Immature natural killer cell (primary cell): ENCODE data around the gene SLC25A22. TPM values are rescaled to one million over a fixed set of nuclear protein-coding genes. Genes with fewer than 3 reads are reported as not detected.

Experiments used
- DNase-seq, 3 donors: peaks; one replicate each; pipeline ENCODE4 v3.0.0; 2022; ENCODE audit warnings: mixed read lengths in 1 of 3
- H3K27ac Mint-ChIP-seq, 6 donors: one replicate each; pipeline ENCODE4 v1.8.0; 2020; ENCODE audit warnings: mixed read lengths in 6 of 6, mild to moderate bottlenecking in 5 of 6, inconsistent platforms in 4 of 6, moderate library complexity in 3 of 6
- H3K27me3 Mint-ChIP-seq, 3 donors: one replicate each; pipeline ENCODE4 v1.8.0; 2020 to 2021; ENCODE audit warnings: low read depth in 3 of 3, mild to moderate bottlenecking in 3 of 3, mixed read lengths in 3 of 3, moderate library complexity in 3 of 3, inconsistent platforms in 1 of 3
- H3K36me3 Mint-ChIP-seq, 3 donors: one replicate each; pipeline ENCODE4 v1.8.0; 2020; ENCODE audit warnings: mixed read lengths in 3 of 3, inconsistent platforms in 2 of 3, mild to moderate bottlenecking in 2 of 3
- H3K4me1 Mint-ChIP-seq, 2 donors: one replicate each; pipeline ENCODE4 v1.8.0; 2020; ENCODE audit warnings: inconsistent platforms in 2 of 2, mild to moderate bottlenecking in 2 of 2, mixed read lengths in 2 of 2, moderate library complexity in 1 of 2
- H3K4me3 Mint-ChIP-seq, 5 donors: one replicate each; pipeline ENCODE4 v1.8.0; 2020; ENCODE audit warnings: mild to moderate bottlenecking in 5 of 5, mixed read lengths in 5 of 5, inconsistent platforms in 3 of 5, moderate library complexity in 3 of 5
- H3K9me3 Mint-ChIP-seq, 6 donors: one replicate each; pipeline ENCODE4 v1.8.0; 2020; ENCODE audit warnings: mild to moderate bottlenecking in 6 of 6, mixed read lengths in 6 of 6, inconsistent platforms in 4 of 6, moderate library complexity in 3 of 6
- polyA plus RNA-seq, 3 donors: library from polyadenylated mRNA; unstranded; fragments of 300-500 nt; fragmentation: Illumina TruSeq; gene quantifications; one replicate each; pipeline ENCODE4 v1.2.3, GENCODE V29; 2021

SLC25A22 gene
- polyA plus RNA-seq, 3 donors from 2014 or later, result 5.2 to 14.9 (median 7.7) TPM

GRCh38 chr11:777288-778255 lies 20.5 kb downstream of the SLC25A22 start, which contains the start of gene GATD1:
TSS of gene GATD1 (minus strand) at chr11:777487. CDS start at chr11:777462, 25 bp downstream.
- Mint-ChIP-seq H3K27ac (peak within 1 kb of the TSS; percentile 37 to 87 (median 60)), H3K9me3 (no peaks in the 10 kb centered on the region), H3K27me3 (peaks cover 0 to 7% (median 2%) of the 10 kb centered on the region in 3 donors), H3K4me1 (peaks cover 6 to 28% of the 10 kb centered on the region in 2 donors), H3K36me3 (no peaks in the 10 kb centered on the region), H3K4me3 (peak within 1 kb of the TSS; percentile 78 to 89 (median 83))
- peak; percentile 93 to 94 (median 94) for DNase-seq

DNA sequence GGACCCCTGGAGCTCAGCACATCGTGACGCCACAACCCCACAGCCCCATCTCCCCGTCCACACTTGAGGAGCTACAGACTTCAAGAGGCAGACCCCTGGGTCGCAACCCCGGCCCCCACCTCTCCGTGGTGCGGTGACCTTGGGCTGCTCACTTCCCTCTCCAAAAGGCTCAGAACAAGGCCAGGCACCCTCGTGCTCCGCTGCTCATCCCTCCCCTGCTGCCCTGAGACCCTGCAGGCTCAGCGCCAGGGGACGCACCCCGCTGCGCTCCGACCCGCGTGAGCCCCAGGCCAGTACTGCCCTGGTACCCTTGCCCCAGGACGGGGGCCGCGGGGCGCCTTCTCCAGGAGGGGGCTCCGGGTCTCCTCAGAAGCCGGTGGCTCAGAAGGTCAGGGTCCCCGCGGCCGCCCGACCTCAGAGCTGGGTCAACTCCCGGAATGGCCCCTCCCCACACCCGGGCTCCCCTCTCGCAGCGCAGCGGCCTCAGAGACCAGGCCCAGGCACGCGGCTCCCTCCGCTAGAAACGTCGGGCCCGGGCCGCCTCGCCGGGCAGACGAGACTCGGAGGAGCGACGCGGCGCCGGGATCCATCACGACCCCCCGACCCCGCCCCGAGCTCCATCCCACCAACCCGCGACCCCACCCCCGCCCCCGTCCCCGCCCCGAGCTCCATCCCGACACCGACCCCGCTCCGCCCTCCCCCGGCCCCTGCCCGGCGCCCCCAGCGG lies 21.4 kb downstream of the SLC25A22 start:
- H3K27me3 Mint-ChIP-seq, result peaks cover 0 to 7% (median 2%) of the 10 kb centered on the region in 3 donors
- no peaks in the 10 kb centered on the region for H3K36me3 Mint-ChIP-seq
- no peaks in the 10 kb centered on the region for H3K9me3 Mint-ChIP-seq
- H3K4me1 Mint-ChIP-seq, result peaks cover 6 to 28% of the 10 kb centered on the region in 2 donors
- H3K4me3 Mint-ChIP-seq, result peak overlapping the region; percentile 73 to 81 (median 76)
- H3K27ac Mint-ChIP-seq, result peak overlapping the region in 3 of 6 donors; percentile 28 to 57 (median 45)
- no peak for DNase-seq

DNA sequence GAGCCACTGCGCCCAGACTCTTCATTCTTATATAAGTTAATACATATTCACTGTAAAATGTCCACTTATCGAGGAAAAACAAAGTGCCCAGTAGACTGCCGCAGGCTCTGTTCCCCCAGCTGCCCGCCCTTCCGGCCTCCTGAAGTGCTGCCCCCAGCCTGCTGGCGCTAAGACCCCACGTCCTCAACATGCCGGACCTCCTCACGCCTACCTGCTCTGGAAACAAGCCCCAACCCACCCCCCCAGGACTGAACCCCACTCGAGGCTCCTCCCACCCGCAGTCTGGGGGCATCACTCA lies 21.9 kb downstream of the SLC25A22 start:
- Mint-ChIP-seq H3K36me3 (no peaks in the 10 kb centered on the region), H3K27me3 (peaks cover 0 to 7% (median 2%) of the 10 kb centered on the region in 3 donors), H3K4me1 (peaks cover 6 to 28% of the 10 kb centered on the region in 2 donors), H3K9me3 (no peaks in the 10 kb centered on the region), H3K27ac (peak overlapping the region in 3 of 6 donors; percentile 28 to 57 (median 45)), H3K4me3 (peak overlapping the region; percentile 73 to 81 (median 76))
- DNase-seq, result no peak

GRCh38 chr11:774873-775592 lies 23.0 kb downstream of the SLC25A22 start:
- H3K27ac Mint-ChIP-seq, result peak overlapping the region in 1 of 6 donors; percentile 74
- no peaks in the 10 kb centered on the region for H3K36me3 Mint-ChIP-seq
- no peaks in the 10 kb centered on the region for H3K9me3 Mint-ChIP-seq
- H3K27me3 Mint-ChIP-seq, result peaks cover 0 to 7% (median 2%) of the 10 kb centered on the region in 3 donors
- H3K4me1 Mint-ChIP-seq, result peaks cover 6 to 26% of the 10 kb centered on the region in 2 donors
- peak overlapping the region in 4 of 5 donors; percentile 64 to 81 (median 72) for H3K4me3 Mint-ChIP-seq
- no peak for DNase-seq

GRCh38 chr11:773830-774229 lies 24.3 kb downstream of the SLC25A22 start:
- peaks cover 0 to 7% (median 2%) of the 10 kb centered on the region in 3 donors for H3K27me3 Mint-ChIP-seq
- no peaks in the 10 kb centered on the region for H3K9me3 Mint-ChIP-seq
- H3K4me1 Mint-ChIP-seq, result peaks cover 6 to 20% of the 10 kb centered on the region in 2 donors
- no peak overlapping the region for H3K4me3 Mint-ChIP-seq
- no peaks in the 10 kb centered on the region for H3K36me3 Mint-ChIP-seq
- no peak overlapping the region for H3K27ac Mint-ChIP-seq
- DNase-seq, result no peak

GRCh38 chr11:773425-773824 lies 24.7 kb downstream of the SLC25A22 start:
- Mint-ChIP-seq H3K27ac (no peak overlapping the region), H3K27me3 (peaks cover 0 to 7% (median 2%) of the 10 kb centered on the region in 3 donors), H3K9me3 (no peaks in the 10 kb centered on the region), H3K36me3 (no peaks in the 10 kb centered on the region), H3K4me1 (peaks cover 6 to 20% of the 10 kb centered on the region in 2 donors), H3K4me3 (no peak overlapping the region)
- no peak for DNase-seq

GRCh38 chr11:772429-773390 lies 25.4 kb downstream of the SLC25A22 start:
- H3K9me3 Mint-ChIP-seq, result no peaks in the 10 kb centered on the region
- no peaks in the 10 kb centered on the region for H3K36me3 Mint-ChIP-seq
- peaks cover 2 to 7% (median 2%) of the 10 kb centered on the region in 3 donors for H3K27me3 Mint-ChIP-seq
- peaks cover 6 to 14% of the 10 kb centered on the region in 2 donors for H3K4me1 Mint-ChIP-seq
- H3K4me3 Mint-ChIP-seq, result no peak overlapping the region
- DNase-seq, result no peak
- no peak overlapping the region for H3K27ac Mint-ChIP-seq

GRCh38 chr11:771617-772204 lies 26.4 kb downstream of the SLC25A22 start:
- no peaks in the 10 kb centered on the region for H3K36me3 Mint-ChIP-seq
- H3K9me3 Mint-ChIP-seq, result no peaks in the 10 kb centered on the region
- DNase-seq, result no peak
- no peak overlapping the region for H3K4me3 Mint-ChIP-seq
- H3K27ac Mint-ChIP-seq, result no peak overlapping the region
- H3K27me3 Mint-ChIP-seq, result peaks cover 2 to 7% (median 2%) of the 10 kb centered on the region in 3 donors
- H3K4me1 Mint-ChIP-seq, result peaks cover 6 to 14% of the 10 kb centered on the region in 2 donors

DNA sequence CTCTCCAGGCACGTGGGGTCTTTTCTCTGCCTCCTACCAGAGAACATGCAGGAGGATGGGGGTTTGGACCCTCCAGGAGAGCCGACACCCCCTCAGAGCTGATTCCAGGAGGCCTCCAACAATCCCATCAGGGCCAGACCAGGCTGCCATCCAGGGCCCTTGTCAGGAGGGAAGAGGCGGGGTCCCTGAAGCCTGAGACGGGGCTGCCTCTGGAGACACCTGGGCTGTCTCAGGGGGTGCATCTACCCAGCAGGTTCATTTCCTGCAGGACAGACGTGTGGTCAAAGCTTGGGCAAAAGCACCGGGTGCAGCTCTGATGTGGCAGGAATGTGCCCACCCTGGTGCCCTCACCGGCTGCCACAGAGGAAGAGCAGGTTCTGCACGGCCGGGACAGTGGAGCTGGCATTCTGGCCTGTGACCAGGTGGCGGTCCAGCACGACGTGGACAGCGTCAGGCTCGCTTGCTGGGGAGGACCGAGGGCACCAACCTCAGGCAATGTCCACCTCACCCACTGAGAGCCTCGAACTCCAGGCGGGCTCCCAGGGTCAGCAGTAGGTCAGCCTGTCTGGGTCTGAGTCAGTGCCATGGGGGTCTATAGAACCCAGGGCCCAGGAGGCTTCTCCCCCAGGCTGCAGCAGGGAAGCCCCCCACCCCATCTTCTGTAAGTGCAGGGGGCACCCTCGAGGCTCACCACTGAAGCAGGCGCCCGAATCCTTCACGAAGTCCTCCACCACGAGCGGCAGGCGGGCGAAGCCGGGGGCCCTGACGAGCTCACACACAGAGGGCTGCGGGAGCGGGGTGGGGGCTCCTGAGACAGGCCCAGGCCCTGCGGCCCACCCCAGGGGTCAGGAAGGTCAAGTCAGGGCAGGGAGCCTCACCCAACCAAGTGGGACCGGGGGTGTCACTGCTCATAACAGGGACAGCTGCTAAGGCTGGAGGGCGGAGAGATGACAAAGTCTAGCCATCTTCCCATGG lies 27.2 kb downstream of the SLC25A22 start:
- Mint-ChIP-seq H3K4me1 (peaks cover 6 to 8% of the 10 kb centered on the region in 2 donors), H3K4me3 (no peak overlapping the region), H3K27ac (no peak overlapping the region), H3K36me3 (no peaks in the 10 kb centered on the region), H3K27me3 (peaks cover 2 to 4% (median 2%) of the 10 kb centered on the region in 3 donors), H3K9me3 (no peaks in the 10 kb centered on the region)
- no peak for DNase-seq

DNA sequence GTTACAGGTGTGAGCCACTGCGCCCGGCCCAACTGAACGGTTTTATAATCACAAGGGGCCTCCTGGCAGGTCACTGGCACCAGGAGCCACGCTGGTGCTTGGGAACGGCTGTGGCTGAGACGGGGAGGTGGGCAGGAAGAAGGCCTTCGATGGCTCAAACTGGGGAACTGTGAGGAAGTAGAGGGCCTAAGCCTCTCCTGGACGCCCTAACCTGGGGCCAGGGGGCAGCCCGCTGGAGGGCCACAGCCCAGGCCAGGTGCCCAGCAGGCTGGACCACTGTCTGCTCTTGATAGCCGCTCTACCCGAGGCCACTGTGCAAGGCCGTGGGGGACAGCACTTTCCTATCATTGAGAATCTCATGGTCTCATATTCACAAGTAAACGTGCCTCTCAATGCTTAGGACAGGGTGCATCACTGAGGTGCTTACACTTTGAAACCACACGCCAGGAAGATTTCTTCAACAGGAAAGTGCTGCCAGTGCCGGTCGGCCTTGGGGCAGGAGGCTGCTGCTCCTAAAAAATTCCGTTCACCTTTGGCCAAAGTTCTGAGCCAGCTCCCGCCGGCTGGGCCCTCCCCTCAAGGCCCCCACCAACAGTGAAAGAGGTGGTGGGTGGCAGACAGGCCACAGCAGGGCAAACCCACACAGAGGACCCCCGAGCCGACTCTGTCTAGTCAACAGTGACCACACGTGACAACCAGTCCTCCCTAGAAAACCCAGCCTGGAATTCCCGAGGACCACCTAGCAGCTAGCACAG lies 28.0 kb downstream of the SLC25A22 start:
- H3K4me3 Mint-ChIP-seq, result no peak overlapping the region

DNA sequence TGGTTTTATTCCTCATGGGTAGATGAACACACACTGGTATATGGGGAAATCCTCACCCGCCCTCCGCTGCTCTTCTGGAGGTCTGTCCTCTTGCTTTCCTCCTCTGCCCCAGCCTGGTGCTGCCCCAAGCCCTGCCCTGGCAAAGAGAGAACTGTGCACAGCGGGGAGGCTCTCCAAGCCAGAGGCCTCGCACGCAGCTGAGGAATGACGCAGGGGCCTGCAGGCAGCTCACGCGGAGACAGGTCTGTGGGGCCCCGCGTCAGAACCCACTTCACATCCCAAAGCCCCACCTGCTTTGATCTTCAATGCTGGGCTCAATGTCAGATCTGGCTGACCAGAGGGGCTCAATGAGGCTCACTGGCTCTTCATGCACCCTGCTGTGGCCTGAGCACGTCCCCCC lies 30.8 kb downstream of the SLC25A22 start:
- Mint-ChIP-seq H3K36me3 (no peaks in the 10 kb centered on the region), H3K9me3 (no peaks in the 10 kb centered on the region), H3K4me3 (no peak overlapping the region), H3K27ac (no peak overlapping the region), H3K27me3 (peaks cover 0 to 2% (median 0%) of the 10 kb centered on the region in 3 donors), H3K4me1 (no peaks in the 10 kb centered on the region)
- DNase-seq, result no peak

More for the DNA sequence above, 28.0 kb downstream of the SLC25A22 start:
- DNase-seq, result no peak
- Mint-ChIP-seq H3K27me3 (peaks cover 0 to 2% (median 0%) of the 10 kb centered on the region in 3 donors), H3K9me3 (no peaks in the 10 kb centered on the region), H3K27ac (no peak overlapping the region), H3K36me3 (no peaks in the 10 kb centered on the region), H3K4me1 (peaks cover 0 to under 1% of the 10 kb centered on the region in 2 donors)
